ENCODE measurements around the gene CD200R1L.

- TF ChIP-seq CTCF (conservative IDR thresholded peaks at IDR 0.05; ENCODE audit: low read length) (no peak), EZH2phosphoT487 (IDR thresholded peaks at IDR 0.05; ENCODE audit: borderline replicate concordance, low read depth, low read length) (no peak)
These were observed 28.9 kb downstream of the CD200R1L start for GRCh38 chr3:112817797-112818196.

Measured in OCI-LY7 (cell line).